Fibroblast of lung (primary cell): Measurements from ENCODE around the gene ATG12. TPM values are rescaled to one million over a fixed set of nuclear protein-coding genes. Genes with fewer than 3 reads are reported as not detected.
"Not testable (repeated sequence)": the region's sequence is repeated elsewhere in the genome, so short reads cannot be mapped to it uniquely, and the experiment has no call there.

Experiments
- DNase-seq, 2 donors: peaks; one replicate each; pipeline versions ENCODE4 v3.0.0 to v3.0.0-alpha.2; 2010; ENCODE audit warnings: low read depth in 2 of 2
- H2AFZ ChIP-seq: 2 replicates; pipeline ENCODE4 v1.5.1; 2012; ENCODE audit warnings: low read length, control low read depth, inconsistent platforms
- H3K27ac ChIP-seq: 2 replicates; pipeline ENCODE4 v1.5.1; 2011; ENCODE audit warnings: low read length, control low read depth; ENCODE audit not compliant: insufficient read depth
- H3K27me3 ChIP-seq: 2 replicates; pipeline ENCODE4 v1.5.1; 2011; ENCODE audit warnings: mild to moderate bottlenecking, low read length; ENCODE audit not compliant: control insufficient read depth, insufficient read depth
- H3K36me3 ChIP-seq: 2 replicates; pipeline ENCODE4 v1.5.1; 2011; ENCODE audit warnings: low read length; ENCODE audit not compliant: control insufficient read depth, insufficient read depth
- H3K4me1 ChIP-seq: 2 replicates; pipeline ENCODE4 v1.5.1; 2011; ENCODE audit warnings: low read length; ENCODE audit not compliant: control insufficient read depth, insufficient read depth; ENCODE audit errors: extremely low read depth
- H3K4me2 ChIP-seq: 2 replicates; pipeline ENCODE4 v1.5.1; 2011; ENCODE audit warnings: low read length, control low read depth; ENCODE audit not compliant: insufficient read depth; ENCODE audit errors: extremely low read depth
- H3K4me3 ChIP-seq, 4 experiments: fragments of 200-600 bp in 1 of 4; sonication (generic) in 1 of 4; replicated peaks in 1 of 4; 2 replicates each; pipeline ENCODE4 v1.5.1; 2011 to 2016; ENCODE audit warnings: low read length in 4 of 4, low read depth in 3 of 4, mild to moderate bottlenecking in 3 of 4, control low read depth in 2 of 4, inconsistent platforms in 1 of 4, mixed read lengths in 1 of 4; ENCODE audit not compliant: insufficient read depth in 1 of 4; ENCODE audit errors: control extremely low read depth in 1 of 4
- H3K79me2 ChIP-seq: 2 replicates; pipeline ENCODE4 v1.5.1; 2012; ENCODE audit warnings: mild to moderate bottlenecking, low read length, inconsistent platforms; ENCODE audit not compliant: control insufficient read depth, insufficient read depth
- H3K9ac ChIP-seq: 2 replicates; pipeline ENCODE4 v1.5.1; 2011; ENCODE audit warnings: mild to moderate bottlenecking, low read length, control low read depth; ENCODE audit not compliant: insufficient read depth
- H3K9me3 ChIP-seq: 2 replicates; pipeline ENCODE4 v1.5.1; 2012; ENCODE audit warnings: low read depth, low read length; ENCODE audit not compliant: control insufficient read depth, insufficient read depth
- H4K20me1 ChIP-seq: 2 replicates; pipeline ENCODE4 v1.5.1; 2011; ENCODE audit warnings: low read length; ENCODE audit not compliant: control insufficient read depth, insufficient read depth; ENCODE audit errors: extremely low read depth
- CTCF ChIP-seq, 2 donors: IDR thresholded peaks in 1 of 2; conservative IDR thresholded peaks in 1 of 2; 1 replicate in 1 of 2; 2 replicates in 1 of 2; pipeline ENCODE4 v1.5.1; 2011 to 2012; ENCODE audit warnings: low read length in 2 of 2, control low read depth in 1 of 2, inconsistent platforms in 1 of 2, low read depth in 1 of 2, mild to moderate bottlenecking in 1 of 2
- EZH2 ChIP-seq: IDR thresholded peaks from 2 replicates; pipeline ENCODE4 v1.5.1; 2012; ENCODE audit warnings: low read length, control low read depth, mild to moderate bottlenecking; ENCODE audit errors: missing control alignments
- polyA plus RNA-seq, 2 donors: library from polyadenylated mRNA; depleted of rRNA in 1 of 2; stranded (reverse) in 1 of 2; unstranded in 1 of 2; fragments of >200 nt; gene quantifications; 2 replicates each; pipeline ENCODE4 v1.2.1, GENCODE V29; 2011 to 2012; ENCODE audit warnings: missing spikeins in 1 of 2
- total RNA-seq: library from RNA; depleted of rRNA; stranded (reverse); fragments of >200 nt; gene quantifications from 2 replicates; pipeline ENCODE4 v1.2.1, GENCODE V29; 2014

Gene ATG12
- total and polyA plus RNA-seq, 2 donors (not counting 1 experiment from before 2014, with no cell fraction given), result 38.8 to 117 TPM

GRCh38 chr5:115884704-115885103 is 43.3 kb upstream of the ATG12 start:
- no peak overlapping the region for H3K4me3 ChIP-seq
- H3K9me3 ChIP-seq, result no peaks in the 10 kb centered on the region
- no peaks in the 10 kb centered on the region for H3K79me2 ChIP-seq
- no peak overlapping the region for H2AFZ ChIP-seq
- no peaks in the 10 kb centered on the region for H4K20me1 ChIP-seq
- no peaks in the 10 kb centered on the region for H3K36me3 ChIP-seq
- H3K9ac ChIP-seq, result no peak overlapping the region
- no peak for DNase-seq
- H3K4me2 ChIP-seq, result no peak overlapping the region
- H3K27me3 ChIP-seq, result no peaks in the 10 kb centered on the region
- TF ChIP-seq EZH2, result no peak
- no peak for TF ChIP-seq CTCF (conservative IDR thresholded peaks at IDR 0.05 in 1 of 2, IDR thresholded peaks at IDR 0.05 in 1 of 2; ENCODE audit: low read depth in 1 of 2, low read length in 2 of 2)
- H3K4me1 ChIP-seq, result no peaks in the 10 kb centered on the region
- no peak overlapping the region for H3K27ac ChIP-seq

- H3K27ac ChIP-seq, H3K4me1 ChIP-seq, H3K36me3 ChIP-seq, H3K4me2 ChIP-seq, H3K9me3 ChIP-seq, H2AFZ ChIP-seq, DNase-seq, H3K4me3 ChIP-seq, H4K20me1 ChIP-seq, H3K79me2 ChIP-seq, H3K27me3 ChIP-seq, H3K9ac ChIP-seq: not testable (repeated sequence)
Observed at GRCh38 chr5:115882434-115882833, 41.1 kb upstream of the ATG12 start.

GRCh38 chr5:115877342-115877741 is 36.0 kb upstream of the ATG12 start:
- DNase-seq, H3K36me3 ChIP-seq, H4K20me1 ChIP-seq, H3K9me3 ChIP-seq, H2AFZ ChIP-seq, H3K27me3 ChIP-seq, H3K4me3 ChIP-seq, H3K9ac ChIP-seq, H3K27ac ChIP-seq, H3K4me1 ChIP-seq, H3K4me2 ChIP-seq, H3K79me2 ChIP-seq: not testable (repeated sequence)

GRCh38 chr5:115875447-115875846 is 34.1 kb upstream of the ATG12 start:
- peaks cover 2% of the 10 kb centered on the region for H3K79me2 ChIP-seq
- no peak for DNase-seq

More at GRCh38 chr5:115875447-115875846, 34.1 kb upstream of the ATG12 start:
- Histone ChIP-seq H3K4me3 (no peak overlapping the region), H4K20me1 (no peaks in the 10 kb centered on the region), H3K27ac (no peak overlapping the region), H3K9ac (no peak overlapping the region), H3K36me3 (no peaks in the 10 kb centered on the region), H3K27me3 (no peaks in the 10 kb centered on the region), H2AFZ (no peak overlapping the region), H3K4me2 (no peak overlapping the region), H3K9me3 (no peaks in the 10 kb centered on the region), H3K4me1 (no peaks in the 10 kb centered on the region)
- TF ChIP-seq EZH2, result no peak
- TF ChIP-seq CTCF (conservative IDR thresholded peaks at IDR 0.05 in 1 of 2, IDR thresholded peaks at IDR 0.05 in 1 of 2; ENCODE audit: low read depth in 1 of 2, low read length in 2 of 2), result no peak
